Lower lobe of right lung (tissue), 2 donors: Measurements from ENCODE around the gene FUT7. TPM values are rescaled to one million over a fixed set of nuclear protein-coding genes. Genes with fewer than 3 reads are reported as not detected.
"Not testable (repeated sequence)": the region's sequence is repeated elsewhere in the genome, so short reads cannot be mapped to it uniquely, and the experiment has no call there.

Experiments used
- ATAC-seq, 2 donors: fragments of 200-7000 bp; cut with Tn5 transposase; one replicate each; pipeline ENCODE4 v1.9.1; 2020 to 2022; ENCODE audit warnings: mild to moderate bottlenecking in 2 of 2, moderate library complexity in 2 of 2
- DNase-seq: peaks from one replicate; pipeline ENCODE4 v3.0.0-alpha.2; 2020
- H3K27ac ChIP-seq: fragments of 200-600 bp; one replicate; pipeline ENCODE4 v1.8.0; 2022
- H3K27me3 ChIP-seq: fragments of 200-600 bp; one replicate; pipeline ENCODE4 v1.8.0; 2022; ENCODE audit warnings: low read depth
- H3K36me3 ChIP-seq: fragments of 200-600 bp; one replicate; pipeline ENCODE4 v1.8.0; 2022; ENCODE audit warnings: mild to moderate bottlenecking
- H3K4me1 ChIP-seq: fragments of 200-600 bp; one replicate; pipeline ENCODE4 v1.8.0; 2022
- H3K4me3 ChIP-seq: fragments of 200-600 bp; one replicate; pipeline ENCODE4 v1.8.0; 2022; ENCODE audit warnings: mild to moderate bottlenecking
- H3K9me3 ChIP-seq: fragments of 200-600 bp; one replicate; pipeline ENCODE4 v1.8.0; 2022
- CTCF ChIP-seq: fragments of 200-600 bp; IDR thresholded peaks from one replicate; pipeline ENCODE4 v1.8.0; 2022; ENCODE audit warnings: antibody characterized with exemption, mild to moderate bottlenecking
- intact Hi-C: fragments of 100-400 bp; cut with DNase I; formaldehyde crosslinking; loops from one replicate; pipeline ENCODE4 v1.11.0; 2022
- total RNA-seq: library from RNA; stranded (reverse); fragmentation: NEBNext Ultra II Directional; extraction: Animal tissue kit (Norgen Biotek cat#: 25700); gene quantifications from one replicate; pipeline ENCODE4 v1.2.1, GENCODE V29; 2021
- donor health status: DM: no; HTN: yes; CAD: no; lungs with severe emphysema.

FUT7 gene
- total RNA-seq, 1 donor from 2014 or later = 1.1 TPM

DNA sequence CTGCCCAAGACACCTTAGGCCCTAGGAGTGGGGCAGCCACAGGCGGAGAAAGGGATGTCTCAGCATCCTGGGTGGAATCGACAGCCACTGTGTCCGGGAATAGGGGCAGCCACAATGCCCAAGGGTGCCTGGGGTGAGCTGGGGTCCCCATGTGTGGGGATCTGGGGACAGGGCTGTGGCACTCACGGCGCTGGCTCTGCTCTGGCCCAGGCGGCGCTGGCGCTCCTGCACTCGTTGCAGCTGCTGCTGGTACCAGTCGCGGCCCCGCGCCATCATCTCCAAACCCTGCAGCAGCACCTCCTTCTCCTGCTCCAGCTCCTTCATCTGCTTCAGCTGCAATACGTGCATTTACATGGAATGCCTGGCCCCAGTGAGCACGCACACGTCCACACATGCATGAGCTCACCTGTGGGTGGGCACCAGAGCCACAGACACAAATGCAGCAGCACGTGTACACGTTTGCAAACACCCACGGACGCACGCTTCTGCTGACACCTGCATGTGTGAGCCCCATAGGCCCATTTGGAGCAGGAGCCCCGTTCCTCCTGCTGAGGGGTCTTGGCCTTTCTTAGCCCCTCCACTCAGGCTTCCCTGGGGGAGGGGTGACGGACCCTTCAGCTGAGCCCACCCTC lies 33.6 kb upstream of the FUT7 start:
- TF ChIP-seq CTCF = no peak
- Histone ChIP-seq H3K4me3 (no peak overlapping the region), H3K9me3 (no peaks in the 10 kb centered on the region), H3K4me1 (peaks cover 10% of the 10 kb centered on the region), H3K27me3 (peaks cover 14% of the 10 kb centered on the region), H3K36me3 (no peaks in the 10 kb centered on the region), H3K27ac (no peak overlapping the region)
- ATAC-seq (no peak), DNase-seq (no peak)
- intact Hi-C loops = no loop called here

- Histone ChIP-seq H3K27me3 (peaks cover 14% of the 10 kb centered on the region), H3K4me1 (peaks cover 10% of the 10 kb centered on the region), H3K9me3 (no peaks in the 10 kb centered on the region), H3K36me3 (no peaks in the 10 kb centered on the region), H3K4me3 (no peak overlapping the region), H3K27ac (no peak overlapping the region)
- DNase-seq (no peak), ATAC-seq (no peak)
- TF ChIP-seq CTCF = no peak
- intact Hi-C loops = no loop called here
These were observed 32.9 kb upstream of the FUT7 start for GRCh38 chr9:137064880-137065164.

DNA sequence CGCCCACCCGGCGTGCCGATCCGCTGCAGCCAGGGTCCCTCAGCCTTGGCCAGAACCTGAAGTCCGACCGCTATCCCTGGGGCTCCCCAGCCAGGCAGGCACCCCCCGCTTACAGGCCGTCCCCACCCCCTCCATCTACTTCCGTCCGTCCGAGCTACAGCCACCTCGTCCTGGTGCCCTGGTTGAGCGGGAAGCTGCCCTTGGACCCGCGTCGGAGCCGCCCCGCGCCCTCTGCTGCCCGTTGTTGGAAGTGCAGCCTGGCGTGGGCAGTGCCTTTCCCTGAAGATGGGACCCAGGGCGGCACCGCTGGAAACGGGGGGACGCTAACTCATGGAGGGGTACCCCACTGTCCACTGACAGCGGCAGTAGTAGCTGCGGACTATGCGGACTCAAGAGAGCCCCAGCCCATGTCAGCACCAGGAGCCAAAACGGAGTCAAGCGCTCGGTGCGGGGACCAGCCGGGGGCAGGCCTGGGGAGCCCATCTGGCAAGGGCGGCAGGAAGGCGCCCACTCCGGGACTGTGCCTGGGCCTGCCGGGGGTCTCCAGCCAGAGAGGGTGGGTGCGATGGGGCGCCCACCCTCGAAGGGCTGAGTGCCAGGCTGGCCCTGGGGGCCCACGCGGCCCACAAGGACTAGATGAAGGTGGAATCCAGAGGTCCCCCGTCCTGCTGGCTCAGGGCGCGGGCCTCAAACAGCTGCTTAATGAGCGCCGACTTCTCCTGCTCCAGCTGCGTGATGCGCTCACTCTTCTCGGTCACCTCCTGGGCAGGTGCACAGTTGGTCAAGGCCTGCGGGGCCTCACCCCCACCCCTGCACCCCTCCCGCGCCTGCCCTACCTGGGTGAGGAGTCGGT lies 32.4 kb upstream of the FUT7 start:
- Histone ChIP-seq H3K4me3 (no peak overlapping the region), H3K9me3 (no peaks in the 10 kb centered on the region), H3K27ac (no peak overlapping the region), H3K36me3 (no peaks in the 10 kb centered on the region), H3K4me1 (peaks cover 7% of the 10 kb centered on the region), H3K27me3 (peaks cover 8% of the 10 kb centered on the region)
- intact Hi-C loops = no loop called here
- ATAC-seq (peak; percentile 75 to 77), DNase-seq (peak; percentile 85)
- TF ChIP-seq CTCF = peak; percentile 96

DNA sequence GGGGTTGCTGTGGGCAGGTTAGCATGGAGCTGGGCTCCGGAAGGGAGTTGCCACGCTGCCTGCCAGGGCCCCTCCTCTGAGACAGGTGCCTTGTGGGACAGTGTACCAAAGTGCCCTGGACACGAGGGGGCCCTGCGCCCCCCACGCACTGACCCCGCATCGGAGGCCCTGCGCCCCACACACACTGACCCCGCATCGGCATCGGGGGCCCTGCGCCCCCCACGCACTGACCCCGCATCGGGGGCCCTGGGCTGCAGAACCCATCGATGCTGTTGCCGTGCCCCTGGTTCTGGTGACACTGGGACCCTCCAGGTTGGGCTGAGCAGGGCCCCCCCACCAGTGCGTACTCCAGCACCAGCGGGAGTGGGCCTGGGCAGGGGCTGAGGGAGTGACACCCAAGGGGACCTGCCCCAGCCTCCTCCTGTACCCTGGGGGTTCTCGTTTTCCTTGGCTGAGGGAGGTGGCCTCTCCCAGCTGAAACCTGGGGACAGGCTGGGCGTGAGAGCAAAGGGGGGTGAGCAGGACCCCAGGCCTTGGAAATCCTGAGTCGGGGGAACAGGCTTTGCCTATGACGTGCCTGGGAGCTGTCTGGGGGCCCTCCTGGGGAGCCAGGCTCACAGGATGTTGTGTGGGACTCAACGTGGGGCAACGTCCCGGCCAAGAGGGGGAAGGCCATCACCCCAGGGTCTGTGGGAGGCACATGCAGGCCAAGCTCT lies 31.6 kb upstream of the FUT7 start:
- H3K4me1 ChIP-seq = peaks cover 7% of the 10 kb centered on the region
- intact Hi-C loops = no loop called here
- no peak for ATAC-seq
- H3K9me3 ChIP-seq = no peaks in the 10 kb centered on the region
- H3K4me3 ChIP-seq = no peak overlapping the region
- no peak overlapping the region for H3K27ac ChIP-seq
- no peak for TF ChIP-seq CTCF
- H3K27me3 ChIP-seq = peaks cover under 1% of the 10 kb centered on the region
- H3K36me3 ChIP-seq = no peaks in the 10 kb centered on the region
- no peak for DNase-seq

GRCh38 chr9:137062798-137063197 lies 30.9 kb upstream of the FUT7 start:
- H3K4me3 ChIP-seq, DNase-seq, H3K9me3 ChIP-seq, intact Hi-C loops, ATAC-seq, H3K27ac ChIP-seq, H3K4me1 ChIP-seq, H3K36me3 ChIP-seq, H3K27me3 ChIP-seq: not testable (repeated sequence)

DNA sequence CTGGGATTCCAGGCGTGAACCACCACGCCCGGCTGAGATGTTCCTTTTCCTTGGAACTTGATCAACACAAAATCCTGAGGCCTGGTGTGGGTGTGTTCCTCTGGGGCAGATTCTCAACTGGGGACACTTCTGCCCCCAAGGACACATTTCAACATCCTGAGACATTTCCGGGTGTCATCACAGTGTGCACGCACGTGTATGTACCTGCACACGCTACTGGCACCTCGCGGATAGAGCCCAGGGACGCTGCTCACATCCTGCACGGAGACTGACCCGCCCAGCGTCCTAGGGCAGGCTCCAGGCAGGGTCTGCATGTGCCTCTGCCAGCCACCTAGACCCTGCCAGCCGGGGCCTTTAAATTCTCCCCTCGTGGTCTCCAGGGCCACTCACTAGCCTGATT lies 30.5 kb upstream of the FUT7 start:
- Histone ChIP-seq H3K4me1 (peaks cover 7% of the 10 kb centered on the region), H3K4me3 (no peak overlapping the region), H3K27ac (no peak overlapping the region), H3K9me3 (no peaks in the 10 kb centered on the region), H3K36me3 (no peaks in the 10 kb centered on the region), H3K27me3 (no peaks in the 10 kb centered on the region)
- no peak for TF ChIP-seq CTCF
- intact Hi-C loops = no loop called here
- DNase-seq (no peak), ATAC-seq (no peak)
